DMS53 treated with DMSO at 0.1 percent for 48 hours (cell line): ENCODE data around the gene RGMA.
"Not testable (repeated sequence)": the region's sequence is repeated elsewhere in the genome, so short reads cannot be mapped to it uniquely, and the experiment has no call there.

Source experiments
- DNase-seq: peaks from one replicate; lab custom pipeline; 2025; ENCODE audit not compliant: unreplicated experiment; lab: John Stamatoyannopoulos, UW

RGMA gene

DNA sequence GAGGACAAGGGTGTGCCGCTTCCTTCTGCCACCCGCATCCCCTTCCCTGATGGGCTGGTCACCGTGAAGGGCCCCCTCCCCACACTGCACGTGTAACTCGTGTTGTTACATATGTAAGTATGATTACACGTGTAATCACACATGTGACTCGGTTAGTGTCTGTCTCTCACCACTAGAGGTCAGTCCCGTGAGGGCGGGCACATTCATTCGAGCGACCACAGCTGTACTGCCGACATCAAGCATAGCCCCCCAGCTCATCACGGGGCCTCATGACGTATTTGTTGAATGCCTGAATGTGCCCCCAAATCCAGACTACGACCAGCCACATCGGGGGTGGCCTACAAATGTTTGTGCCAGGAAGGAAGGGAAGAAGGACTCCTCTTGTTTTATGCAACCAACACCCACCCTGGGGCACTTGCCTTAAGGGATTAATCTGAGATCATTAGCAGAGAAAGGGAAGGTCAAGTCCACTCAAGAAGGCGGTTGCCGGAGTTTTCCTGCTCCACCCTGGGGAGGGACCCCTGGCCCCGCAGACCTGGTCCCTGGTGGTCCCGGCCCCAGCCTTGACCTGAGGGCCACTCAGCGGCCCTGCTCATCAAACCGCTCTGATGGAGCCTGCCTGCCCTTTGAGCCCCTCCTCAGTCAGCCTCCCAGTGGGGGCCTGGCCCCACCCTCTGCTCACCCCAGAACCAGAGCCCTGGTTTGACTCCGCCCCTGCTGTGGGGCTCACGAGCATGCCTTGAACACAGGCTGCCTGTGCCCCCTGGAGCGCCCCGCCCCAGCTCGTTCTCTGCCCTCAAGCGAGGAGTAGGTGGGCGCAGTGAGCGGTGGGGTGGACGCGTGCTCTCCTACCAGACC lies 52.8 kb downstream of the RGMA start:
- DNase-seq: peak; percentile 20

DNA sequence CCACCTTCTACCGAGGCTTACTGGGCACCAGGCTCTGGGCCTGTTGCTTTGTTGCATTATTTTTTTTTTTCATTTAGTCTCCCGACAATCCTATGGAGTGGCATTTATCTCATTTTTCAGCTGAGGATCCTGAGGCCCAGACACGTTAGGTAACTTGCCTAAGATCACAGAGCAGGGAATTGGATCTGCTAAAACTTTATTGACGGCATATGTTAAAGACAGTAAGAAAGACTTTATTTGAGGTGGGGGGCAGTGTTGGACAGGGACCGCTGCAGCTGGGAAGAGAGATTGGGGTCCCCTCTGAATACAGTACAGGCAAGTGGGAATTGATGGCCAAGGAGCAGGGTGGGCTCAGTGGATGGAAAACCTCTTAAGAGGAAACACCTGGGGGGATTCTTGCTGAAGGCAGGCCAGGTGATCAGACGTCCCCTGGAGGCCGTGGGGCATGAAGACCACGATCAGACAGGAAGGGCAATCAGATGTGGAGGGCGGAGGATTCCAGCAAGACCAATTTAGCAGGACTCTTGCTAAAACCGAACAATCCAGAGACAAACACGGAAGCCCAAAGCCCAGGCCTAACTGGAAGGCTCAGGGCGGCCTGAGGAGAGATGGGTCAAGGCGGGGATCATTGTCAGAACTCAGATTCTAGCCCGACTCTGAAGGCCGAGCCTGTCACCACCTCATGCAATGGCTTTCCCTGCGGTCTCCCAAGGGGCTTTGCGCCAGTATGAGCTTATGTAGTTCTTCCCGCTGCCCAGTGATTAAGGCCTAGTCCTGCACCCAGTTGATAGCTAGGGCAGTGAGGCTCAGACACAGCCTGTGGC lies 53.7 kb downstream of the RGMA start:
- DNase-seq: no peak

DNA sequence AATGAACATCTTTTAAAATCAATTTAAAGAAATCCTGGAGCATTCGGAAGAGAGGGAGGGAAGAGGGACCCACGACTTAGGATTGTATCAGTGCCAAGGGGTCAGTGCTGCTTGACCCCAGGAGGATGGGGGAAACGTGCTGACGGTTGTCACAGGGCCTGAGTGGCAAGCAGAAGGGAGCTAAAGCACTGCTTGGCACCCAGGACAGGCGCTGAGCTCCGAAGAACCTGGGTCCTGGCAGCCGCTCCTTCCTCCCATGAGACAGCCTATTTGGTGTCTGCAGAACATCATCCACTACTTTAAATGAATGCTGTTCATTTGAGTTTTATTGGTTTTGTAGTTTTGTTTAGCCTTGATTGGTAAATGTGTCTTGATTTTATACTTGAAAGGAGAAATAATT lies 54.5 kb downstream of the RGMA start:
- no peak for DNase-seq

DNA sequence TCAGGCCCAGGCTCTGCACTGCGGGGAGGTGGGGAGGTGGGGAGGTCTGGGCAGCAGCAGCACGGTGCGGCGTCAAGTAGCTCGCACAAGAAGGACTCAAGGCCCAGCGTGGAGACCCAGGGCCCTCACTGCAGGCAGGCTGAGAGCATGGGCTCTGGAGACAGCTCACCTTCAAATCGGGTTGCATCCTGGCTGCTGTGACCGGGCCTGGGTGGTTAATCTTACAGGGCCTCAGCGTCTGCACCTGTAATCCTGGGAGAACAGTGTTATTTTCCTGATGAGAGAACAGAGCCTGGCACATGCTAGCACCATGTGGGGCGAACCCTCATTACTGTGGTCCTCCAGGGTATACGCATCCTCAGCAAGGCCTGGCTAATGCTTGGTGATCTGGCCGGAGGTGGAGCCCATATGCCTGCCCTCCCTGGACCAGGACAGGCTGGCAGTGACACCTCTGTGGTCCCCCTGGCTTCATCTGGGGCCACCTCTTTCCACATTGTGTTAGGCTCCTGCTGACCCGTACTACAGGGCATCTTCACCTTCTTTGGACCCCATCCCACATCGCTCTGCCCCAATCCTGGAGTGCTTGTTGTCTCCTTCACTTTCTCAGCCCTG lies 55.5 kb downstream of the RGMA start:
- DNase-seq: no peak

DNA sequence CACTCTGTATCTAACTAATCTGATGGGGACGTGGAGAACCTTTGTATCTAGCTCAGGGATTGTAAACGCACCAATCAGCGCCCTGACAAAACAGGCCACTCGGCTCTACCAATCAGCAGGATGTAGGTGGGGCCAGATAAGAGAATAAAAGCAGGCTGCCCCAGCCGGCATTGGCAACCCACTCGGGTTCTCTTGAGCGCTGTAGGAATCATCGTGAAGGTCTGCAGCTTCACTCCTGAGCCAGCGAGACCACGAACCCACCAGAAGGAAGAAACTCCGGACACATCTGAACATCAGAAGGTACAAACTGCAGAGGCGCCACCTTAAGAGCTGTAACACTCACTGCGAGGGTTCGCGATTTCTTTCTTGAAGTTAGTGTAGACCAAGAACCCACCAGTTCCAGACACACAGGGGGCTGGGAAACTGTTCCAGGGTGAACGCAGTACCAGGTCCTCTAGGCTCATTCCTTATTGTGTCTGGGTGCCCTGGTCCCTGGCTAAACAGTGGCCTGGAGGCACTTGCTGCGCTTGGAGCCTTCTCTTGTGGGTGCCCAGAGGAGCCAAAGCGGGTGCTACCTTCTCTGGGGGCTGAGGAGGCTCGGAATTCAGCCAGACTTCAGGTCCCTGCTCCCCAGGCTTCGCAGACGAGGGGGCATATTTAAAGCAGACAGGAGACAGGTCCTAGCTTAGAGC lies 56.4 kb downstream of the RGMA start:
- not testable (repeated sequence) for DNase-seq

DNA sequence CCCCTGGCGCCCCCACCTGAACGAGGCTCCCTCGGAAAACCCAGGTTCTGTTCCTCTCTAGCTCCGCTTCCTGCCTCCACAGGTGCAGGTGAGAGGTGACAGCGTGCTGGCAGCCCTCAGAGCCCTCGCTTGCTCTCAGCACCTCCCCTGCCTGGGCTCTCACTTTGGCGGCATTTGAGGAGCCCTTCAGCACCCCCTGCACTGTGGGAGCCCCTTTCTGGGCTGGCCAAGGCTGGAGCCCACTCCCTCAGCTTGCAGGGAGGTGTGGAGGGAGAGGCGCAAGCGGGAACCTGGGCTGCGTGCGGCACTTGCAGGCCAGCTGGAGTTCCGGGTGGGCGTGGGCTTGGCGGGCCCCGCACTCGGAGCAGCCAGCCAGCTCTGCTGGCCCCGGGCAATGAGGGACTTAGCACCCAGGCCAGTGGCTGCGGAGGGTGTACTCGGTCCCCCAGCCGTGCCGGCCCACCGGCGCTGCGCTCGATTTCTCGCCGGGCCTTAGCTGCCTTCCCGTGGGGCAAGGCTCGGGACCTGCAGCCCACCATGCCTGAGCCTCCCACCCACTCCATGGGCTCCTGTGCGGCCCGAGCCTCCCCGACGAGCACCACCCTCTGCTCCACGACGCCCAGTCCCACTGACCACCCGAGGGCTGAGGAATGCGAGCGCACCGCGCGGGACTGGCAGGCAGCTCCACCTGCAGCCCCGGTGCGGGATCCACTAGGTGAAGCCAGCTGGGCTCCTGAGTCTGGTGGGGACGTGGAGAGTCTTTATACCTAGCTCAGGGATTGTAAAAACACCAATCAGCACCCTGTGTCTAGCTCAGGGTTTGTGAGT lies 57.2 kb downstream of the RGMA start:
- DNase-seq: not testable (repeated sequence)

DNA sequence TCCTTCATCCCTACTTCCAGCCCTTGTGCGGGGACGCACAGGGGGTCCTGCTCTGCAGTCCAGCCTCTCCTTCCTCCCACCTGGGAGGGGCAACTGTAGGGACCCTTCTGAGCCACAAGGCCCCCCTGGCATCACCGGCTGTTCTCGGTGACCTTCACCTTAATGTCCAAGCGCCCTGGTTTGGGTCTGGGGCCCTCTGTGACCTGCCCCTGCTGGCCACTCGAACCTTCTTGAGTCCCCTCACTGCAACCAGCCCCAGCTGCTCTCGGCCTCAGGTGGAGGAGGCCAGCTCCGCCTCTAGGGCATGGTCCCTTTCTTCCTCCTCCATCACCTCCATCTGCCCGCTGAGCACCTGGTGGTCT lies 57.9 kb downstream of the RGMA start:
- DNase-seq: no peak

DNA sequence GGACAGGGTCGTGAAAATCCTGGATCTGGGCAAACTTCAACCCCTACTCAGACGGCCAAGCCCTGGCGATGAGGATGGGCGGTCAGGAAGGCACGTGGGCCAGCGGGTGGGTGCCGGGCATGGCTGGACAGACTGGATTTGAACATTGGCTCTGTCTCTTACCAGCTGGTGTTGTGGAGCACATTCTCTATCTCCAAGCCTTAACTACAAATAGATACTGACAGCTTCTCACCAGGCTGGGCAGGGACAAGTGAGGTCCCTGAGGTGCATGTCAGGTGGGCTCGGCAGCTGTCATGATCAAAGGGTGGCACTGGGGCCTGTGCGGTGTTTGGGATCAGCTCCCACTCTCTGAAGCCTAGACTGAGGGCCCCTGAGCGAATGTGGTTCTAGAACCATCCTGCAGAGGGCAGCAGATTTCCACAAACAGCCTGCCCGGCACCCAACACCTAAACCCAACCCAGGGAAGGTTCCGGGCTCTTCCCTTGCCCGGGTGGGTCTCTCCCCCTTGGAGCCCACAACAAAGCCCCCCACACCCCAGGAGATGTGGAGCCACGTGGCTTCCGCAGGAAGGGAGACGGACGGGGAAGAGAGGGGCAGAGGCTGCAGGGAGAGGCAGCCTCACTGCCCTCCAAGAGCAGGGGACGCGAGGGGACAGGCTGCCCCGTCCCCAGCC lies 58.4 kb downstream of the RGMA start:
- peak; percentile 2 for DNase-seq

DNA sequence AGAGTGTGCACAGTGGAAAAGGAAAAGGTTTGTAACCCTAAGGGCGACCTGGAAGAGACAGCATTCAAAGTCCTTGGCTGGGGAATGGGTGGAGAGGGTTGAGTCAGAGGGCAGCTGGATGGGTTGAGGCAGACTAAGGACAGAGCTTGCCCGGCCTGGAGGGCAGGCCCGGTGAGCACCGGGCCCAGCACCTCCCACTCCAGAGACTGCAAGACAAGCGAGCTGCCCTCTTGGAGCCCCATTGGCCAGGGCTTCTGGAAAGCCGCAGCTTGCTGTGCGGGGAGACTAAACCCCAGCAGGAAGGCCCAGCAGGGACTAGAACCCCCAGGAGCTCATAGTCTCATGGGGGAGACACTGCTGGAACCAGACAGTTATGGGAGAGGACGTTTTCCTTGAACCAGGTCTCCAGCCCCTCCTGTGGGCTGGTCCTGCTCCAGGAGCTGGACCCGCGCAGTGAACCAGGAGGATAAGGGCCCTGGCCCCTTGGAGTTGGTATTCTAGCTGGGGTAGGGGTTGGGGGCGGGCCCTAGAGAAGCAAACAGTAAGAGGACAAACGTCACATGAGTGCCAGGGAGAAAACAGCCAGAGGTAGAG lies 59.1 kb downstream of the RGMA start:
- DNase-seq: no peak

DNA sequence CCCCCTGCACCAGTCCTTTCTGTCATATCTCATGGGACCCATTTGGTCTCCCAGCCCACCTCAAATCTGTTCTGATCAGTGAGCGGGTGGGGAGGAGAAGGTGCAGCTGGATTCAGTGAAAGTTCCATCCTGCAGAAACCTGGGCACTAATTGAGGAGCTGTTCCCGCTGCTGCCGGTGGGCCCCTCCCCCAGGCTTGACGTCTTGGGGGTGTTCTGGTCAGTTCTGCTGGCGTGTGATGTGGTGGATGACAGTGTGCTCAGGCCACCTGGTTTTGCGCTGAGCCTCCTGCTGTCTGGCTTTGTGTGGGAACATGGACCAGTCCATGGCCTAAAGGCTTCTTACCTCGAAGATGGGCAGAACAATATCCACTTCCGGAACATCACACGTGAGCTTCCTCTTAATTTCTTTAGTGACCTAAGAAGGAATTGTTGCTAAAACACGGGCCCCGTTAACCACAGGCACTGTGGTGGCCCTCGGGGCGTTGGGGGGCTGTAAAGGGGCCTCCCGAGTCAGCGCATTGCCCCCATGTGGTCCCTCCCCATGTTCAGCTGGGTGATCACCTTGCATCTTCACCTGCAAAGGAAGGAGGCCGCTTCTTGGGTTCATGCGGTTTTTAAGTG lies 59.7 kb downstream of the RGMA start:
- DNase-seq: no peak

DNA sequence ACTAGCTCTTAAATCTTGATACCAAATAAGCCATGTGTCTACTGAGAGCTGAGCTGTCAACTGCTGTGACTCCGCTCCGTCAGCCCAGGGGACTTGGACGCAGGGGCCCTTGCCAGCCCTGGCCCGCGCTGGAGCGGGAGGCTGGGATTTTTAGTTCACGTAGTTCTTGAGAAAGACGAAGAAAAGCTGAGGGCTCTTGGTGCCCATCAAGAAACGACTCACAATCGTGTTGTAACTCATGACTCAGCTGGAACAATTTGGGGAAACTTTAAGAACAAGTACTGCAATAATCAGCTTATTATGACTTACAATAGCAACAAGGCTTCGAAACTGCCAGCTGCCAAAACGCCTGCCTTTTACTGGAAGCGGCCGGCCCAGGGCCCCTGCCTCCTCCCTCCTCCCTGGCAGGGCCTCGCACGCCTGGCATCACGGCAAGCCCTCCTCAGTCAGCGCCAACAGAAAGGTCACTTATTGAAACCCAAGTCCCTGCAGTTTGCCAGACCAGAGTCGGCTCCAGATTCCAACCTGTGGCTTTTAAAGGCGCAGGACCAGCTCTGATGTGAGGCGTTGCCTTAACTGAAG lies 60.3 kb downstream of the RGMA start:
- DNase-seq: no peak

DNA sequence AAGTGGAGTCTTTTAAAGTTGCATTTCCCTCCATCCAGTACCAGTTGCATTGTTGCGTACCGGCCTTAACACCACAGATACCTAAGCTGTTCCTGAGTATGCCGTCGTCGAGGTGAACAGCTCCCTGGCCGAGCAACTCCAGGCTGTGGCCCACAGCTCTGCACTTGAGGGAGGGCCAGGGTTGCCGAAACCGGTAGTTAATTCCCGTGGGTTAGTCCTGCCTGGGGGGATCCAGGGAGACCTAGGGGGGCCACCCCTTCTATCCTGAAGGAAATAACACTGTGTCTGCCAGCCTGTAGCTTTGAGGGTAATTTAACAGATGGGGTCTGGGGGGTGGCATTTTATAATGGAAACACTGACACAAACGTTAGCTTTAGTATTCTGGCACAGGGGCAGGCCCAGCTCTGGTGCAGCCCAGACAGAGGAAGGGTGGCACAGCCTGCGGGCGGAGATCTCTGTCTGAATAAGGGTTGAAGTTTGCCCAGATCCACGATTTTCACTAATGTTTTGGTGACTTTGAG lies 60.8 kb downstream of the RGMA start:
- no peak for DNase-seq

DNA sequence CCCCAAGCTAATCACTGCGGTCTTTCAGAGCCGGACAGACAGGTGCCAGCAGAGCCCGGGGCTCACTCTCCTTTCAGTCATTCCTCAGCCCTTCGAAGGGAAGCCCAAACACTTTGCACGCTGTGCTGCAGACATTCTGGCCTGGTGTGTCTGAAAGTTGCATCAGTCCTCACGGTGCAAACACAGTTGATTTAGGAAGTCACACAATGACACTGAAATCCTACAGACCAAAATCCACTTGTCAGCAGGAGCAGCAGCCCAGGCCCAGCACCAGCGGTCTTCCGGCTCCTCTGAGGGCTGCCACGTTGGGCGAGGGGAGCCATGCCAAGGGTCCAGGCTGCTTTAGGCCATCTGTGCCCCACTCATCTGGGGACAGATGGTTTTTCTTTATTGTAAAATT lies 61.6 kb downstream of the RGMA start:
- no peak for DNase-seq

DNA sequence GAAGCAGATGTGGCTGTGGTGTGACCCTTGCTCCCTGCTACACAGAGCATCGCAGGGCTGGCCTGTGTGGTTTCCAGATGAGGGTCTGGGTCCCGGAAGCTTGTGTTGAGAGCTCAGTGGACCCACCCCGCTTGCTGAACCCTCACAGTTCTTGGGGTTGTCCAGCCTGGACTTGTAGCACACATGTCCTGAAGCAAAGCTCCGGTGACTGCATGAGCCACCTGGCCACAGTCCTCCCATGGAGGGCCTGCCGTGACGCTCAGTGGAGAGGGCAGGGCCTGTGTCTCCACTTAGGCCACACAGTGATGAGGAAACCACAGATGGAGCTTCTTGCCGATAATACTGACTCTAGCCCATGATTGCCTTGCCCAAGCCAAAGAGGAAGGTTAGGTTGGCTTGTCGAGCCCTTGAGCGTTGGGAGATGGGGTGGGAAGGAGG lies 62.6 kb downstream of the RGMA start:
- DNase-seq: no peak

DNA sequence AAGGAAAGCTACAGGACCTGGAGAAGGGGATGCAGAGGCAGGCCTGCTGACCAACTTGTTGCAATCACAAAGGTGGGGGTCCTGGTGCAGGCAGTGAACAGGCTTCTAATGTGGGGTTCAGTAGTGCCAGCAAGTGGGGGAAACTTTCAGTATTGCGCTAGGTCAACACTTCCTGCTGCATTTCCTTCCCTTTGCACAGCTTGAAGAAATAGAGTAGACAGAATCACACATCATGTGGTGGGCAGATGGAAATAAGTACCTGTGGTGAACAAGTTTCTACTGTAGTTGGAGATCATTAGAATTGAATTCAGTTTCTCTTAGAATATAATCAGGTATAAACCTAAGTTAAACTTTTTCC lies 63.4 kb downstream of the RGMA start:
- no peak for DNase-seq

DNA sequence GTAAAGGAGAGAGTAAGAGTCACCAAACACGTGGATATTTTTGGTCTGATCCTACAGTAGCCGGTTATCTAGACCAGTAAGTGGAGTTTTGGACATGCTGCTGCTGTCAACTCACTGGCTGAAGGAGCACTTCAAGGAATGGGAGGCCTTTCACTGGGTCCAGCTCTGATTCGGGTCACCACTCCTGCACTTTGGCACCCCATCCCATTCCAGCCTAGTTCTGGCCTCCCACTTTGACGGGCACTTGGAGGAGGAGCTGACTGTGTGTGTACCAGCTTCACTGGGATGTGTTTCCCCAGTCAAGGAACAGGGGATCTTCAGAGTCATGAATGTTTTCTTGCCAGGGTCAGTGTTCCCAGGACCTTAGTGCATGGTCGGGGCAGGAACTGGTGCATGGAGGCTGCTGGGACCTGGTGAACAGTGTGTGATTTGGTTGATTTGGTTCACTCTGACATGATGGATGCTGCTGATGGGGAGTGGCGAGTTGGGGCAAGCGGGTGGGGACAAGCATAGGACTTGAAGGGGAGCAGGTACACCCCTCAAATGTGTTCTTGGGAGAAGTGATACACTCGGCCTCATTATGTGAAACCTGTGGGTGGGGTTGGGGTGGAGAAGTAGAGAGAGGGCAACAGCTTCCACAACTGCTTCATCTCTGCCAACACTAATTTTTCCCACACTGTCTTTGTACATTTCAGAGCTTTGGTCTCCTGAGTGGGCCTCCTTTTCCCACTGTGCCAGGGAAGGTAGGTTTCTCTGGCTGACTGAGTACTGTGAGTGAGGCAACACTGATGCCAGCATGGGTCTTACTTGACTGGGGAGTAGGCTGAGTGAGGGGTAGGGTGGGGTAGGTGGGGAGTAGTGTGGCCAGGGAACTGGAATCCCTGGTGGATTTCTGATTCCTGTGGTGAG lies 64.0 kb downstream of the RGMA start:
- DNase-seq: no peak

DNA sequence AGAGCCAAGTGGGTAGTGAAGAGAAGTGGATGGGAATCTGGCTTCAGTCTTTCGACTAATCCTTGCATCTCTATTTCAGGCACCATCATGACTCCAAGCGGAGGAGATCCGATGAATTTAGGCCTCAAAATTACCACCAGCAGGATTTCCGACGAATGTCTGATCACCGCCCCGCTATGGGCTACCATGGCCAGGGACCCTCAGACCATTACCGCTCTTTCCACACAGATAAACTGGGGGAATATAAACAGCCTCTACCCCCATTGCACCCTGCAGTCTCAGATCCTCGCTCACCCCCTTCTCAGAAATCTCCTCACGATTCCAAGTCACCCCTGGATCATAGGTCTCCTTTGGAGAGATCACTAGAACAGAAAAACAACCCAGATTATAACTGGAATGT lies 64.7 kb downstream of the RGMA start:
- DNase-seq: no peak
